Jurkat, Clone E6-1 (cell line): ENCODE data around the gene CACFD1.
A peak's percentile ranks its signal among the peaks of the same experiment; 100 is the strongest.
"Not testable (repeated sequence)": the region's sequence is repeated elsewhere in the genome, so short reads cannot be mapped to it uniquely, and the experiment has no call there.

ENCODE experiments used
- DNase-seq: peaks from one replicate; pipeline ENCODE4 v3.0.0-alpha.2; 2011; ENCODE audit warnings: low read depth, low spot score
- H3K4me3 ChIP-seq: 2 replicates; pipeline ENCODE4 v1.5.1; 2011; ENCODE audit warnings: mild to moderate bottlenecking, low read length, control low read depth, moderate library complexity

The CACFD1 gene

DNA sequence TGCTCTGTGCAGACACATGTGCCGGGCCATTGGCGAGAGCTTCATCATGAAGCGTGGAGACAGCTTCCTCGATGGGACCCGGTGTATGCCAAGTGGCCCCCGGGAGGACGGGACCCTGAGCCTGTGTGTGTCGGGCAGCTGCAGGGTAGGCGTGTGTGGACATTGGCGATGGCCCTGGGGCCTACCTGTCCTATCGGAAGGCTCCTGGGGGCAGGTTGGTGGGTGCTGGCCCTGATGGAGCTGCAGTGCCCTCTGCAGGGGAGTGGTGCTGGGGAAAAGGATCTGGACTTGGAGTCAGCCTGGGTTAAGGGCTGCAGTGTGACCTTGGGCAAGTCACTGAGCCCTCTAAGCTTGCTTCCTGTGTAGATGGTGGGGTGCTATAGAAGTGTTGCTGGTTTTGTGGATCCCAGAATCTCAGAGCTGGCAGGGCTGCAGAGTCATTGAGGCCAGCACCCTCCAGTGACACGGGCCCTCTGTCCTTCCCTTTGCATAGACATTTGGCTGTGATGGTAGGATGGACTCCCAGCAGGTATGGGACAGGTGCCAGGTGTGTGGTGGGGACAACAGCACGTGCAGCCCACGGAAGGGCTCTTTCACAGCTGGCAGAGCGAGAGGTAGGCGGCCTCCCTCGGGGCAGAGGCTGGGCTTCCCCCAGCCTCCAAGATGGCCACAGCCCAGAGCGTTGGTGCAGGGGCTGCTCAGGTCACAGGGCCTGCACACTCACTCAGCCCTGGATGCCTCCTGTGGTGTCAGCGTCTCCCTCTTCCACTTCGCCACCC lies 21.8 kb upstream of the CACFD1 start:
- no peak for DNase-seq
- no peak overlapping the region for H3K4me3 ChIP-seq

DNA sequence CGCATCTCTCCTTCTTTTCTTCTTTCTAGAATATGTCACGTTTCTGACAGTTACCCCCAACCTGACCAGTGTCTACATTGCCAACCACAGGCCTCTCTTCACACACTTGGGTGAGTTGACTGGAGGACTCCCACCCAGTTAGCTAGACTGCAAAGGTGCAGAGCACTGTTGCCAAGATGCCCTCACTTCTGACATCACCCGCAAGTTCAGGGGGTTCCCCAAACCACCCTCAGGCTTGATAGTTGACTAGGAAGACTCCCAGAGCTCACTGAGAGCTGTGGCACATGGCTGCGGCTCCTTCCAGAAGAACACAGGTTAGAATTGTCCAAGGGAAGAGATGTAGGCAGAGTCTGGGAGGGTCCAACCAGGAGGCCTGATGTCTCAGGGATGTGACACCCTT lies 20.4 kb upstream of the CACFD1 start:
- no peak overlapping the region for H3K4me3 ChIP-seq
- no peak for DNase-seq

DNA sequence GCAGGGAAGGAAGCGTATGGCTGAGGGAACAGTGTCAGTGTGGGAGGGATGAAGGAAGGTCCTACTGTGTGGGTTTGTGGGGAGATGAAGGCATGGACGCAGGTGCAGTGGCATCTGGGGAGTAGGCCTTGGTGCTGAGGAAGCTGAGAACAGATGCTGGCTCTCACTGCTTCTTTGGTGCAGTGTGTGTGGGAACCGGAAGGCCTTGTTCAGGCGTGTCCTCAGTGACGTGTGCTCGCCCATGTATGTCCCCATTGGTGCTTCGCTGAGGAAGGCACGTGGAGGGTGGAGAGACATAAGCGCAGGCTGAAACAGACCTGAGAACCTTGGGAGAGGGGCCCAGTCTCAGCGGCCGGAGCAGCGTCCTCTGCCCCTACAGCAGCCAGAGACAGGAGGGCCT lies 18.9 kb upstream of the CACFD1 start:
- no peak for DNase-seq
- no peak overlapping the region for H3K4me3 ChIP-seq

- DNase-seq = no peak
- H3K4me3 ChIP-seq = no peak overlapping the region
Measured at GRCh38 chr9:133441571-133441970, 18.2 kb upstream of the CACFD1 start.

DNA sequence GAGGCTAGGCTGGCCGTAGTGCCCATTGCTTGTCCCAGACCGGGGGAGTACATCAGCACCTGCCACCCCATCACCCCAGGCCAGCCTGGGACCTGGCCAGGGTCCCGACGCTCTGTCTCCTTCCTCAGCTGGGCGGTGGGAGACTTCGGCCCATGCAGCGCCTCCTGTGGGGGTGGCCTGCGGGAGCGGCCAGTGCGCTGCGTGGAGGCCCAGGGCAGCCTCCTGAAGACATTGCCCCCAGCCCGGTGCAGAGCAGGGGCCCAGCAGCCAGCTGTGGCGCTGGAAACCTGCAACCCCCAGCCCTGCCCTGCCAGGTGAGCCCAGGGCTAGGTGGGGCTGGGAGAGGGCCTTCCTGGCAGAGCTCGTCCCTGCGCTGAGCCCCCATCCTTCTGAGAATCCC lies 16.5 kb upstream of the CACFD1 start:
- no peak for DNase-seq
- H3K4me3 ChIP-seq = no peak overlapping the region

DNA sequence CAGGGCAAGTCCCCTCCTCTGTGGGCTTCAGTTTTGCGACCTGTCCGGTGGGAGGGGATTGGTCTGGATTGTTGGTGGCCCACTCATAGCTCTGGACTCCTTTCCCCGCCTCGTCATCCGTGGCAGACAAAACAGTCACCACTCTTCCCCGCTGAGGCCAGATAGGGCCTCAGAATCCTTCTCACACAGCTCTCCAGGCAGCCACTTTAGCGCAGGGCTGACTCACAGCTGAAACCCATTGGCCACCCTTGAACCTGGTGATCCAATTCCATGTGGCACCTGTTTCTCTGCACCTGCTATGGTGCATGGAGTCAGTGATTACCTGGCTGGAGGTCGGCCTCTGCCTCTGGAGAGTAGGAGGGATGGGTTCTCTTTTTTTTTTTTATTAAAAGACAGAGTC lies 15.8 kb upstream of the CACFD1 start:
- DNase-seq = no peak
- H3K4me3 ChIP-seq = no peak overlapping the region

DNA sequence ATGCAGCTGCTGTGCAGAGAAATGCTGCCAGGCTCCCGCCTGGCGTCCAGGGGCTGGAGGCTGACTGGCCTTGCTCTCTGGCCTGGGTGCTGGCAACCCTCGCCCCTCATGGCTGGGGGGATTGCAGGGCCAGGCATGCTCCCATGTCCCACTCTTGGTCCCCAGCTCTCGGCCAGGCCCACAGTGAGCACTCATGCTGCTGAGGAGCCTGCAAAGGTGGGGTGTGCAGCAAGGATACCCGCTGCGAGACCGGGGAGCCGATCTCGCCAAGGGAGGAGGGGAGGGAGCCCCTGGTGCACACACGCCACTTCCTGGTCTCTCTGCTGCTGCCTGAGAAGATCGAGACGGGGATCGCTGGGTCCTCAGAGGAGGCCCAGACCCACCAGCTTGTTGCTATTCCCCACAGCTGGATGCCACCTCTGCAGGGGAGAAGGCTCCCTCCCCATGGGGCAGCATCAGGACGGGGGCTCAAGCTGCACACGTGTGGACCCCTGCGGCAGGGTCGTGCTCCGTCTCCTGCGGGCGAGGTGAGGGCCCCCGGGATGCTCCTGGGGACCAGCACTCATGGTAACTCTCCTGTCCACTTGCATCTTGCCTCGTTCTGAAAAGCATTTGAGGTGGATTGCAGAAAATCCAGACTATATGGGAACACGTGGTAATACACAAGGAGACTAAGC lies 14.3 kb upstream of the CACFD1 start:
- no peak for DNase-seq
- H3K4me3 ChIP-seq = no peak overlapping the region

DNA sequence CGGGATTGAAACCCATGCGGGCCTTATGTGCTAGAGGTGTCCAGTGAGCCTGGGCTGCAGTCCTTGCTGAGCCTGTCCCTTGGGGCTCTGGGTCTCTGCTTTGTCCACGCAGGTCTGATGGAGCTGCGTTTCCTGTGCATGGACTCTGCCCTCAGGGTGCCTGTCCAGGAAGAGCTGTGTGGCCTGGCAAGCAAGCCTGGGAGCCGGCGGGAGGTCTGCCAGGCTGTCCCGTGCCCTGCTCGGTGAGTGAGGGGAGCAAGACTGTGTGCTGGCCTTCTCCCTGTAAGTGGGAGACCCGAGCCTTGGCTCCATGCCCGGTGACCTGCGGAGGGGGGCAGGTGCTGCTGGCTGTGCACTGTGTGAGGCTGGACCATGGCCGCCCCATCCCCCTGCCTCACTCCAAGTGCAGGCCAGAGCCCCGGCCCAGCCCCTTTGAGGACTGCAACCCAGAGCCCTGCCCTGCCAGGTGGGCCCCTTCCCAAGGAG lies 11.2 kb upstream of the CACFD1 start:
- H3K4me3 ChIP-seq = no peak overlapping the region
- no peak for DNase-seq

DNA sequence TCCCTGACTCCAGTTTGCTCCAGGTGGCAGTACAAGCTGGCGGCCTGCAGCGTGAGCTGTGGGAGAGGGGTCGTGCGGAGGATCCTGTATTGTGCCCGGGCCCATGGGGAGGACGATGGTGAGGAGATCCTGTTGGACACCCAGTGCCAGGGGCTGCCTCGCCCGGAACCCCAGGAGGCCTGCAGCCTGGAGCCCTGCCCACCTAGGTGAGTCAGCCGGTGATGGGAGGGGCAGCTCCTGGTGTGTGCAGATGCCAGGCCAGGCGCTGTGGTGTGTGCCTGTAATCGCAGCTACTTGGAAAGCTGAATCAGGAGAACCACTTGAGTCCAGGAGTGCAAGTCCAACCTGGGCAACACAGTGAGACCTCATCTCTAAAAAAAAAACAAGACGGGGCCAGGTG lies 10.0 kb upstream of the CACFD1 start:
- no peak overlapping the region for H3K4me3 ChIP-seq
- DNase-seq = no peak

- not testable (repeated sequence) for H3K4me3 ChIP-seq, DNase-seq
Measured at GRCh38 chr9:133451865-133452264, 7.9 kb upstream of the CACFD1 start.

DNA sequence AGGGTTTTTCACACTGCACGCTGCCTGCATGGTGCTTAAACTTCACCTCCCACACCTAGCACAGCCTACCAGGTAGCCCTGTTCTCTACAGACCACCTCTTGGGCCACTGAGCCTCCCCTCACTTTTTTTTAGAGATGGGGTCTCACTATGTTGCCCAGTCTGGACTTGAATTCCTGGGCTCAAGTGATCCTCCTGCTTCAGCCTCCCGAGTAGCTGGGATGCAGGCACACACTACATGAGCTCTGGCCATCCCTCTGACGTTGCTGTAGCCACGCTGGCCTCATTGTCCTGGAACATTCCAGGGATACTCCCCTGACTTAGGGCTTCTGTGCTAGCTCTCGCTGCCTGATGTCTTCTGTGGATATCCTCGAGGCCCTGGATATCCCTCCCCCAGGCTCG lies 7.2 kb upstream of the CACFD1 start:
- no peak overlapping the region for H3K4me3 ChIP-seq
- no peak for DNase-seq

DNA sequence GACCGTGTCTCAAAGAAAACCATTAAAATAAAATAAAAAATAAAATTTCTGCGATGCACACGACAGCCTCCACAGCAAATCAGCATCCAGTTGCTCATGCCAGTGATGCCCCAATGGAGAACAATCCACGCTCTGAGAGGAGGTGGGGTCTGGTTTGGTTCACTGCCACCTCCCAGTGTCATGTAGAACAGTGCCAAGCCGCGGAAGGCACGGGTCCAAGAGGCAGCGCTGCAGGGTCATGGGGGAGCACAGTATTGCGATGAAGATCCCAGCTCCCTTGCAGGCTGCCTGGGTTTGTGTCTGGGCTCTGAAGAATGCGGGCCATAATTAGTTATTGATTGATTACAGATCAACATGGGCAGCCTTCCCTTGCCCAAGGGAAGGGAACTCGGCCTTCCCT lies 6.1 kb upstream of the CACFD1 start:
- no peak for DNase-seq
- H3K4me3 ChIP-seq = no peak overlapping the region

- no peak overlapping the region for H3K4me3 ChIP-seq
- no peak for DNase-seq
Measured at GRCh38 chr9:133454325-133454724, 5.5 kb upstream of the CACFD1 start.

DNA sequence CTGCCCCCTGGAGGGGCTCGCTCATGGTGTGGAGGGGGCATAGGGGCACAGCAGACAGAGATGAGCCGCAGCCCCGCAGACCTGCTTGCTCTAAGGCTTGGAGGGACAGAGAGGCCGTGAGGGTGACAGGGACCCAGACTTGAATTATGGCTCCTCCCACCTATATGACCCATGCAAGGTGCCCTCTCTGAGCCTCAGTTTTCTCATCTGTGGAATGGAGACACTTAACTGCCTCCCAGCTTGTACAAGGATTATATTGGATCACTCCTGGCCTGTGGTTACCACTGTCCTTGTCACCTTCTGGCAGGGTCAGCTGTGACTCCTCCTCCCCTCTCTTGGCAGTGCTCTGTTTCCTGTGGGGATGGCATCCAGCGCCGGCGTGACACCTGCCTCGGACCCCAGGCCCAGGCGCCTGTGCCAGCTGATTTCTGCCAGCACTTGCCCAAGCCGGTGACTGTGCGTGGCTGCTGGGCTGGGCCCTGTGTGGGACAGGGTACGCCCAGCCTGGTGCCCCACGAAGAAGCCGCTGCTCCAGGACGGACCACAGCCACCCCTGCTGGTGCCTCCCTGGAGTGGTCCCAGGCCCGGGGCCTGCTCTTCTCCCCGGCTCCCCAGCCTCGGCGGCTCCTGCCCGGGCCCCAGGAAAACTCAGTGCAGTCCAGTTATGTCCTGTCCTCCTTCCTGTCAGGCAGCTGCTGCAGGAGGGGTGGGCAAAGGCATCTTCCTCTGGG lies 4.7 kb upstream of the CACFD1 start:
- no peak for DNase-seq
- no peak overlapping the region for H3K4me3 ChIP-seq

DNA sequence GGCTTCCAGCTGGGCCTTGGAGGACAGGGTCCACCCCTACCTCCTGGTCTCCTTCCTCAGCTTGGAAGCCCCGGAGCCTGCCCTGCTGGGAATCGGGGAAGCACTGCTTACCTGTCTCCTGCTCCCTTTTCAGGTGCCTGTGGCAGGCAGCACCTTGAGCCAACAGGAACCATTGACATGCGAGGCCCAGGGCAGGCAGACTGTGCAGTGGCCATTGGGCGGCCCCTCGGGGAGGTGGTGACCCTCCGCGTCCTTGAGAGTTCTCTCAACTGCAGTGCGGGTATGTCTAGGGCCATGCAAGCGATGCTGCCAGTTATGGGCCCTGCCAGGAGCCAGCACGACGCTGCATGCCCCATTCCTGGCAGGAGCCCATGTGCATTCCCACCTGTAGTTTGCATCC lies 3.8 kb upstream of the CACFD1 start:
- no peak overlapping the region for H3K4me3 ChIP-seq
- no peak for DNase-seq

DNA sequence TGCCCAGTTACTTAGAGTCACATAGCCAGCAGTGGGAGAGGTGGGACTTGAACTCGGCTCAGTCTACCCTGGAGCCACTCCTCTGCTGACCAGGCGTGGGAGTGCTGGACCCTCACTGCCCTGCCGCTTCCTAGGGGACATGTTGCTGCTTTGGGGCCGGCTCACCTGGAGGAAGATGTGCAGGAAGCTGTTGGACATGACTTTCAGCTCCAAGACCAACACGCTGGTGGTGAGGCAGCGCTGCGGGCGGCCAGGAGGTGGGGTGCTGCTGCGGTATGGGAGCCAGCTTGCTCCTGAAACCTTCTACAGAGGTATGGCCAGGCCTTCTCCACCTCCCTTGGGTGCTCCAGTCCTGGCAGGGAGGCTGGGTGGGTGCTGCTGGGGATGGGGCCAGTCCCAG lies 3.4 kb upstream of the CACFD1 start:
- H3K4me3 ChIP-seq = no peak overlapping the region
- DNase-seq = no peak

DNA sequence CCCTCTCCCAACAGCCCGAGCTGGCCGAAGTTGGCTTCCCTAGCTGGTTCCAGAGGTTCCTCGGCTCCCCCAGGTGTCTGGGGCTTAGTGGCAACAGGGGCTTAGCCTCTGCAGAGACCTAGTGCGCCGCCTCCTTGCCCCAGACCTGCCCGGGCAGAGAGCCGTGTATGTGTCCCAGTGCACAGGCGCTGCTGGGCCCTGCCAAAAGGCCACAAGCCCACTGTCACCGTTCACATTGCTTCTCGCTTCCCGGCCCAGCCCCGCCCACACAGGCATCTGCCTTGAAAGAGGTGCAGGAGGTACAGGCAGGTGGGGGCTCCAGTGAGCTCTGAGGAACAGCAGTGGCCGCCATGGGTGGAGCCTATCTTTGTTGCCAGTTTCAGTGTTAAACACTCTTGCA lies 2.5 kb upstream of the CACFD1 start:
- no peak overlapping the region for H3K4me3 ChIP-seq
- no peak for DNase-seq

- DNase-seq = no peak
Measured at GRCh38 chr9:133457748-133458147, 2.0 kb upstream of the CACFD1 start.

DNA sequence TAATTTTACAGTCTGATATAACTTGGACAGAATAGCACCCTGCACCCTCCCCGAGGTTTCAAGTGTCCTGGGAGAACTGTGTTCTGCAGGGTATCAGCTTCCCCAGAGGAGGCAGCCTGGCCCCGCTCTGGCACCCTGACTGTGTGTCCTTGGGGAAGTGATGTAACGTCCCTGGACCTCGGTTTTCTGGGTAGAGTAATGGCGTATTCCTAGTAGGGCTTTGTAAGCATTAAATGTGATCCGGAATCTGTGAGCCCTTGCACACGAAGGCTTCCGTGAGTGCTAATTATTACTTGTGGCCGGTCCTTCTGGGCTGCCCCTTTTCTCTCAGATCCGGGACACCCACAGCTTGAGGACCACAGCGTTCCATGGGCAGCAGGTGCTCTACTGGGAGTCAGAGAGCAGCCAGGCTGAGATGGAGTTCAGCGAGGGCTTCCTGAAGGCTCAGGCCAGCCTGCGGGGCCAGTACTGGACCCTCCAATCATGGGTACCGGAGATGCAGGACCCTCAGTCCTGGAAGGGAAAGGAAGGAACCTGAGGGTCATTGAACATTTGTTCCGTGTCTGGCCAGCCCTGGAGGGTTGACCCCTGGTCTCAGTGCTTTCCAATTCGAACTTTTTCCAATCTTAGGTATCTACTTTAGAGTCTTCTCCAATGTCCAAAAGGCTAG lies 1.0 kb upstream of the CACFD1 start:
- no peak for DNase-seq
- peak overlapping the region; percentile 65 for H3K4me3 ChIP-seq

More at GRCh38 chr9:133457748-133458147, 2.0 kb upstream of the CACFD1 start:
- H3K4me3 ChIP-seq = no peak overlapping the region
